Activated naive CD4-positive, alpha-beta T cell treated with anti-CD3 and anti-CD28 coated beads, Interleukin-2, amount 50 U/mL, for 24 hours (primary cell): ENCODE data around the gene UFD1.

Experiments
- H3K27ac Mint-ChIP-seq: one replicate; pipeline ENCODE4 v1.8.0; 2021; ENCODE audit warnings: mild to moderate bottlenecking, mixed read lengths
- H3K27me3 Mint-ChIP-seq: one replicate; pipeline ENCODE4 v1.8.0; 2021; ENCODE audit warnings: mixed read lengths
- H3K36me3 Mint-ChIP-seq: one replicate; pipeline ENCODE4 v1.8.0; 2021; ENCODE audit warnings: mixed read lengths
- H3K4me1 Mint-ChIP-seq: one replicate; pipeline ENCODE4 v1.8.0; 2021; ENCODE audit warnings: mixed read lengths
- H3K4me3 Mint-ChIP-seq: one replicate; pipeline ENCODE4 v1.8.0; 2021; ENCODE audit warnings: mild to moderate bottlenecking, mixed read lengths
- H3K9me3 Mint-ChIP-seq: one replicate; pipeline ENCODE4 v1.8.0; 2021; ENCODE audit warnings: mixed read lengths

The UFD1 gene

GRCh38 chr22:19470010-19470409, 9.0 kb downstream of the UFD1 start:
- no peaks in the 10 kb centered on the region for H3K27me3 Mint-ChIP-seq
- peaks cover 19% of the 10 kb centered on the region for H3K36me3 Mint-ChIP-seq
- H3K9me3 Mint-ChIP-seq = no peaks in the 10 kb centered on the region
- no peak overlapping the region for H3K27ac Mint-ChIP-seq
- no peak overlapping the region for H3K4me3 Mint-ChIP-seq
- H3K4me1 Mint-ChIP-seq = peaks cover 4% of the 10 kb centered on the region

- Mint-ChIP-seq H3K27me3 (no peaks in the 10 kb centered on the region), H3K9me3 (no peaks in the 10 kb centered on the region), H3K36me3 (peaks cover 19% of the 10 kb centered on the region), H3K4me3 (no peak overlapping the region), H3K27ac (no peak overlapping the region), H3K4me1 (peaks cover 4% of the 10 kb centered on the region)
Observed at GRCh38 chr22:19469421-19469820, 9.6 kb downstream of the UFD1 start.

GRCh38 chr22:19467912-19468311, 11.1 kb downstream of the UFD1 start:
- H3K27ac Mint-ChIP-seq = peak overlapping the region; percentile 65
- peaks cover 17% of the 10 kb centered on the region for H3K36me3 Mint-ChIP-seq
- H3K4me3 Mint-ChIP-seq = no peak overlapping the region
- H3K9me3 Mint-ChIP-seq = no peaks in the 10 kb centered on the region
- H3K4me1 Mint-ChIP-seq = peaks cover 4% of the 10 kb centered on the region
- H3K27me3 Mint-ChIP-seq = no peaks in the 10 kb centered on the region

GRCh38 chr22:19466848-19467752, 11.9 kb downstream of the UFD1 start:
- no peaks in the 10 kb centered on the region for H3K9me3 Mint-ChIP-seq
- H3K4me1 Mint-ChIP-seq = peaks cover 4% of the 10 kb centered on the region
- peaks cover 19% of the 10 kb centered on the region for H3K36me3 Mint-ChIP-seq
- H3K4me3 Mint-ChIP-seq = no peak overlapping the region
- no peaks in the 10 kb centered on the region for H3K27me3 Mint-ChIP-seq
- H3K27ac Mint-ChIP-seq = no peak overlapping the region

DNA sequence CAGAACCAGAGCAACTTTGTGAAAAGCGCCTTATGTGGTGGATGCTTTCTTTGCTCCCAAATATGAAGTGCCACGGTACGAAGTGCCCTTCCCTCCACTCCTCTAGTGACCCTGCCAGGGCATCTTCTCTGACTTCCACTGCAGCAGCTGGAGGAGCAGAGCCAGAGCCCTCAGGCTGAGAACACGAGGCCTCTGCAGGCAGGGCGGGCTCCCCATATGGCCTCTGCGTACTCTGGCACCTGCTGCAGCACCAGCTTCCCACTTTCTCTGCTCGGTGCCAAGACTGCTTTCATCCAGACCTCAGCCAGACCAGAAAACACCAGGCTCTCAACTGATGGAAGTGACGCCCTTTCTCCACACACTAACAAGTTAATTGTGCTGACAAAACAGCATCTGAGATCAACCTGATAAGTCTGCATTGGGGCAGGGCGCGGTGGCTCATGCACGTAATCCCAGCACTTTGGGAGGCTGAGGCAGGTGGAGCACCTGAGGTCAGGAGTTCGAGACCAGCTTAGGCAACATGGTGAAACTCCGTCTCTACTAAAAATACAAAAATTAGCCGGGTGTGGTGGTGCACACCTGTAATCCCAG, 12.8 kb downstream of the UFD1 start:
- no peak overlapping the region for H3K27ac Mint-ChIP-seq
- peaks cover 4% of the 10 kb centered on the region for H3K4me1 Mint-ChIP-seq
- H3K36me3 Mint-ChIP-seq = peaks cover 16% of the 10 kb centered on the region
- no peaks in the 10 kb centered on the region for H3K9me3 Mint-ChIP-seq
- no peak overlapping the region for H3K4me3 Mint-ChIP-seq
- no peaks in the 10 kb centered on the region for H3K27me3 Mint-ChIP-seq

GRCh38 chr22:19464975-19465374, 14.0 kb downstream of the UFD1 start:
- H3K36me3 Mint-ChIP-seq = peaks cover 16% of the 10 kb centered on the region
- no peak overlapping the region for H3K27ac Mint-ChIP-seq

DNA sequence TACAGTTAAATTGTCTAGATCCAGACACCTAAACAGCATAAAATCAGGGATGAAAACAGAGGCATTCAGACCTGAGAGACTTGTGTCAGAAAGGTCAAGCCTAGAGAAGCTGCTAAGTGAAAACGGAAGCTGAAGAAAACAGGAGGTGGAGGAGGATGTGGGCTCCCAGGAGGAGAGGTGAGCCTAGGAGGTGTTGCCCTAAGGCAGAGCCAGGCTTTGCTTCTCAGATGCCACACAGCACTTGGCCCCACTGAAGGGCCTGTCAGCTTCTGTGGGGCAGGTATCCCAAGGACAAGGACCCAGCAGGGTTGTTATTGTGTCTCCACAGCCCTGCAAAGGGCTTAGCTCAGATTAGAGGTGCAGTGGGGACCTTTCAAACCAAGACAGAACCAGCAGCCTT, 14.4 kb downstream of the UFD1 start:
- Mint-ChIP-seq H3K36me3 (peaks cover 16% of the 10 kb centered on the region), H3K27me3 (no peaks in the 10 kb centered on the region), H3K9me3 (no peaks in the 10 kb centered on the region), H3K27ac (no peak overlapping the region), H3K4me1 (peaks cover 4% of the 10 kb centered on the region), H3K4me3 (no peak overlapping the region)

More at GRCh38 chr22:19464975-19465374, 14.0 kb downstream of the UFD1 start:
- H3K27me3 Mint-ChIP-seq = no peaks in the 10 kb centered on the region
- peaks cover 4% of the 10 kb centered on the region for H3K4me1 Mint-ChIP-seq
- H3K9me3 Mint-ChIP-seq = no peaks in the 10 kb centered on the region
- no peak overlapping the region for H3K4me3 Mint-ChIP-seq

DNA sequence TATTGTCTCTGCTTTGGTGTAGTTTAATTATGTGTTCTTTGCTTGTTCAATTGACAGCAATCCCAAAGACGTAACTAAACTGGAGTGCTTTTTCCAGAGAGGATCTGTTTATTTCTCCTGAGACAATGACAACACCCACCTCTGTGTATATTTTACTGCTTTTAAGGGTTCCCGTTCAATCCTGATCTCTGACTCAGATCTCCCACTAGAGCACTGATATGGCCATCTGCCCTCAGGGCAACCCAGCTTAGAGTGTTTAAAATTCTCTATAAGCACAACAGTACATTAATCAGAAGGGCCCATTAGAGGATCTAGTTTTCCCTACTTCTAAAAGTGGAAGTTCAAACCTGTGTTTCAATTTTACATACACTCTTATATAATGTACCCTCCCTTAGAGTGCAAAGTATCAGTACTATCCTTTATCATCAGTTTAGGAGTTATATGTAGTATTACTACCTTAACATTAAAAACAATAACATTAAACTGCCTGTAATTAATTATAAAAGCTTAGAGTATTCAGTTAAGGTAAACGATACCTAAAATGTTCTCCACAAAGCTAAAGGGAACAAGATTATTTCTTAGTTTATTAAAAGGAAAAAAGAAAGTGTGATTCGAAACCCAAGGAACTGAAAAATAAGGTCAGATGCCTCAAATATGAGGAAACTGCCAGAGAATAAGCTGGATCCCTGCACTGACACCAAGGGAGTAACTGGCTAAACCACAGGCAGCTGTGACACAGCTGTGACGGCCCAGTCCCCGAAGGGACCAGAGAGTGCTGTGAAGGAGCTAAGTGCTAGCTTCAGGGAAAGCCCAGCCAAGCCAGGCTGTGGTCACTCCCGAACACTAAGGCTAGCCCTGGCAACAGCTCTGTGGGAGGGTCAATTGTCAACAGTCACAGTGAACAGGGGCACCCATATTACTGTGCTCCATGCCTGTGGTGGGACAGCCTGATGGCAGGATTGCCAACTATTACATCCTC, 15.2 kb downstream of the UFD1 start:
- Mint-ChIP-seq H3K4me1 (peaks cover 4% of the 10 kb centered on the region), H3K4me3 (no peak overlapping the region), H3K36me3 (peaks cover 16% of the 10 kb centered on the region), H3K9me3 (no peaks in the 10 kb centered on the region), H3K27ac (peak overlapping the region; percentile 18), H3K27me3 (no peaks in the 10 kb centered on the region)

- H3K27me3 Mint-ChIP-seq = no peaks in the 10 kb centered on the region
- H3K4me3 Mint-ChIP-seq = no peak overlapping the region
- no peaks in the 10 kb centered on the region for H3K9me3 Mint-ChIP-seq
- no peak overlapping the region for H3K27ac Mint-ChIP-seq
- peaks cover 4% of the 10 kb centered on the region for H3K4me1 Mint-ChIP-seq
- H3K36me3 Mint-ChIP-seq = peaks cover 12% of the 10 kb centered on the region
Observed at GRCh38 chr22:19463008-19463407, 16.0 kb downstream of the UFD1 start.

- Mint-ChIP-seq H3K4me1 (peaks cover 4% of the 10 kb centered on the region), H3K36me3 (peaks cover 9% of the 10 kb centered on the region), H3K9me3 (no peaks in the 10 kb centered on the region), H3K27me3 (no peaks in the 10 kb centered on the region), H3K4me3 (no peak overlapping the region), H3K27ac (no peak overlapping the region)
Observed at GRCh38 chr22:19461506-19461905, 17.5 kb downstream of the UFD1 start.

GRCh38 chr22:19460036-19460435, 19.0 kb downstream of the UFD1 start:
- no peaks in the 10 kb centered on the region for H3K4me1 Mint-ChIP-seq
- no peaks in the 10 kb centered on the region for H3K27me3 Mint-ChIP-seq
- H3K4me3 Mint-ChIP-seq = no peak overlapping the region
- H3K36me3 Mint-ChIP-seq = peaks cover 11% of the 10 kb centered on the region
- H3K9me3 Mint-ChIP-seq = no peaks in the 10 kb centered on the region
- no peak overlapping the region for H3K27ac Mint-ChIP-seq

DNA sequence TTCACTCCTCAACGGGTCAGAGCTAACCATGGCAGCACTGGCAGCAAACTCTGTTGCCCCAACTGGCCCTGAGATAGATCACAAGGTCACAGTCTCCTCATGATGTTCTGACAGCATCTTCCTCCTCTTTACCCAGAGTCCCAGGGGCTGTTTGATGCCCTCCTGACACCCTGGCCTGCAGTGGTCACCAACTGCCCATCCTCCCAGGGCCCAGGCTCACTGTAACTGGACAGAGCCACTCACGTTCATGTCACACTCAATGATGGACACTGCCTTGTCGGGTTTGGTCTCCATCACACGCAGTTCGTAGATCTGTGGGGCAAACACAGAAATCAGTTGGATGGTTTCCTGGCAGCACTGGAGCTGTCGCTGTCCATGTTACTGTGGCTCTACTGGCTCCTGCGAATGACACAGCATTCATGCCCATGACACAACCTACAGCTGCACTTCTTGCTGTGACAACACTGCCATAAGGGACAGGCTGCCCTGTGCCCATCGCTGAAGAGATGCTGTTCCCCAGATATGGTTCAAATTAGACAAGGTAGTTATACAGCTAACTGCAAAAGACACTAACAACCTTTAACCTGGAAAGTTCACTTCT, 21.1 kb downstream of the UFD1 start:
- H3K9me3 Mint-ChIP-seq = no peaks in the 10 kb centered on the region
- no peak overlapping the region for H3K4me3 Mint-ChIP-seq
- H3K4me1 Mint-ChIP-seq = peaks cover 5% of the 10 kb centered on the region
- H3K27me3 Mint-ChIP-seq = no peaks in the 10 kb centered on the region
- no peak overlapping the region for H3K27ac Mint-ChIP-seq
- peaks cover 15% of the 10 kb centered on the region for H3K36me3 Mint-ChIP-seq

- Mint-ChIP-seq H3K27ac (no peak overlapping the region), H3K27me3 (no peaks in the 10 kb centered on the region)
Observed at GRCh38 chr22:19456541-19456940, 22.5 kb downstream of the UFD1 start.

DNA sequence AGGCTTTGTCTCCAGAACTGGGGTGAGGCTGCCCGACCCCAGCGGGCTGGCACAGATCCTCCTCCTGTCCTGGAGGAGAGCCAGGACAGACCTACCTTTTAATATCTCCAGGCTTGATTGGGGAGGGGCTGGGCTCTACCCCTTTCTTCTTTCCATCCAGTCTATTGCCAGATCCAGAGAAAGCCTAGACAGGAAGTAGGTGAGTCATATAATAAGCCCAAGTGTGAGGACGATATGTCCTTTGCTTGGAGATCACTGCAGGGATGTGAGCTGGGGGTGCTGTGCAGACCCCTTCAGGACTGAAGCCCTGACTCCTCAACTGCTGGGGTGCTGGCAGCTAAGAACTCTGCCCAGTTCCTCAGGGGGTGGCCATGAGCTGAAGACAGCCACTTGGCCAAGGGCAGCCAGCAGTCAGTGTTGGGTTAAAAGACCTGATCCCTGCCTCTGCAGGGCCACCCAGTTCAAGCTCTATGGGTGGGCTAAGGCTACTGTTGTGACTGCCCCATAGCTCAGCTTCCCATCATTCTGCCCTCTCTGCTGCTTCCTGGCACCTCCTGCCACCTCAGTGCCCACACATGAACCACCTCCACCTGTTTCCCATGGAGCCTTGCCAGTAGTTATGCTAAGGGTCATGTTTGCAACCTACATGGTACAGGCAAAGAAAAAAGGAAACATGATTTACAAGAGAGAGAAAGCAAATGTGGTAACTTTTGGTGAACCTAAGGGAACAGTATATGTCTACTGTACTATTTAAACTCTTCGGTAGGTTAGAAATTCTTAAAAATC, 23.2 kb downstream of the UFD1 start:
- Mint-ChIP-seq H3K27ac (no peak overlapping the region), H3K9me3 (no peaks in the 10 kb centered on the region), H3K27me3 (no peaks in the 10 kb centered on the region), H3K4me1 (peaks cover 5% of the 10 kb centered on the region), H3K36me3 (peaks cover 15% of the 10 kb centered on the region), H3K4me3 (no peak overlapping the region)

More at GRCh38 chr22:19456541-19456940, 22.5 kb downstream of the UFD1 start:
- Mint-ChIP-seq H3K4me3 (no peak overlapping the region), H3K9me3 (no peaks in the 10 kb centered on the region), H3K4me1 (peaks cover 5% of the 10 kb centered on the region), H3K36me3 (peaks cover 15% of the 10 kb centered on the region)
